GM12878 (cell line): Measurements from ENCODE around the gene PTH2R. TPM values are rescaled to one million over a fixed set of nuclear protein-coding genes. Genes with fewer than 3 reads are reported as not detected.

Source experiments
- ATAC-seq: fragments of 200-7000 bp; cut with Tn5 transposase; 3 replicates; pipeline ENCODE4 v1.9.1; 2020; ENCODE audit warnings: mild to moderate bottlenecking, moderate library complexity
- BruUV-seq: library from RNA; stranded (reverse); fragments of 400-500 nt; replicated peaks from 2 replicates; lab custom pipeline; 2021; lab: Mats Ljungman, UMichigan
- CTCF ChIA-PET: fragments of 300-600 bp; sonication (Branson Sonifier 250); formaldehyde crosslinking; extraction: SDS; loops from one replicate; lab custom pipeline; 2021; ENCODE audit warnings: inconsistent platforms; lab: Yijun Ruan, JAX
- POLR2A ChIA-PET: fragments of 350-600 bp; formaldehyde crosslinking; extraction: SDS; loops from one replicate; lab custom pipeline; 2021; ENCODE audit warnings: inconsistent platforms; lab: Charles Lee
- RAD21 ChIA-PET: fragments of 300-600 bp; sonication (Branson Sonifier 250); formaldehyde crosslinking; loops from one replicate; lab custom pipeline; 2023; ENCODE audit warnings: antibody characterized with exemption; ENCODE audit not compliant: unreplicated experiment; lab: Charles Lee
- SMC1A ChIA-PET: fragments of 300-600 bp; sonication (Branson Sonifier 250); formaldehyde crosslinking; loops from one replicate; lab custom pipeline; 2023; ENCODE audit not compliant: unreplicated experiment, uncharacterized antibody; lab: Charles Lee
- DNase-seq: peaks from one replicate; pipeline ENCODE4 v3.0.0-alpha.2; 2011; ENCODE audit warnings: low read depth, low spot score
- FAIRE-seq: peaks from 3 replicates; lab custom pipeline; 2011; peaks lifted over from hg19 to GRCh38; lab: Jason Lieb, UNC
- H2AFZ ChIP-seq: 2 replicates; pipeline ENCODE4 v1.6.0; 2011; ENCODE audit warnings: low read depth, low read length, control low read depth; ENCODE audit not compliant: control insufficient read depth
- H3K27ac ChIP-seq: 2 replicates; pipeline ENCODE4 v1.5.1; 2011; ENCODE audit warnings: control low read depth; ENCODE audit not compliant: control insufficient read depth, insufficient read depth
- H3K27me3 ChIP-seq, 2 experiments: replicated peaks in 1 of 2; 2 replicates each; pipeline versions ENCODE4 v1.6.0 to v1.6.1; 2011; ENCODE audit warnings: low read length in 1 of 2; ENCODE audit not compliant: control insufficient read depth in 2 of 2, insufficient read depth in 2 of 2
- H3K36me3 ChIP-seq, 2 experiments: 2 replicates each; pipeline ENCODE4 v1.5.1; 2011; ENCODE audit warnings: low read length in 1 of 2; ENCODE audit not compliant: control insufficient read depth in 2 of 2, insufficient read depth in 2 of 2
- H3K4me1 ChIP-seq: 2 replicates; pipeline ENCODE4 v1.6.1; 2011; ENCODE audit warnings: mild to moderate bottlenecking, low read length, moderate library complexity, mixed read lengths; ENCODE audit not compliant: control insufficient read depth, insufficient read depth
- H3K4me2 ChIP-seq: 2 replicates; pipeline ENCODE4 v1.6.0; 2011; ENCODE audit warnings: control low read depth; ENCODE audit not compliant: control insufficient read depth, insufficient read depth
- H3K4me3 ChIP-seq: fragments of 200-600 bp; sonication (generic); 2 replicates; pipeline ENCODE4 v1.5.1; 2016
- H3K79me2 ChIP-seq: 2 replicates; pipeline ENCODE4 v1.6.0; 2011; ENCODE audit warnings: low read length; ENCODE audit not compliant: control insufficient read depth, insufficient read depth
- H3K9ac ChIP-seq: 2 replicates; pipeline ENCODE4 v1.8.0; 2011; ENCODE audit warnings: low read length, control low read depth, mixed read lengths; ENCODE audit not compliant: control insufficient read depth, insufficient read depth
- H3K9me3 ChIP-seq: replicated peaks from 3 replicates; pipeline ENCODE4 v1.5.1; 2011; ENCODE audit warnings: mild to moderate bottlenecking, low read length; ENCODE audit not compliant: control insufficient read depth, insufficient read depth
- H4K20me1 ChIP-seq: 2 replicates; pipeline ENCODE4 v1.6.0; 2011; ENCODE audit not compliant: control insufficient read depth, insufficient read depth
- ATF2 ChIP-seq: IDR thresholded peaks from 2 replicates; pipeline ENCODE4 v1.6.1; 2012; ENCODE audit warnings: low read length, inconsistent platforms
- BHLHE40 ChIP-seq, 2 experiments: fragments of 450-650 bp in 1 of 2; IDR thresholded peaks; 2 replicates each; pipeline ENCODE4 v1.6.1; 2011 to 2017; ENCODE audit warnings: low read depth in 2 of 2, borderline replicate concordance in 1 of 2, improper control_type of control experiment in 1 of 2, low read length in 1 of 2, mild to moderate bottlenecking in 1 of 2
- CBFB ChIP-seq: IDR thresholded peaks from 2 replicates; pipeline ENCODE4 v1.6.1; 2016; ENCODE audit warnings: antibody characterized with exemption, low read depth
- CHD1 ChIP-seq: IDR thresholded peaks from 2 replicates; pipeline ENCODE4 v1.6.1; 2012; ENCODE audit warnings: low read depth, low read length, improper control_type of control experiment
- ETV6 ChIP-seq, 2 experiments: fragments of 450-650 bp in 1 of 2; IDR thresholded peaks in 1 of 2; conservative IDR thresholded peaks in 1 of 2; 2 replicates each; pipeline ENCODE4 v1.6.1; 2014; ENCODE audit warnings: antibody characterized with exemption in 1 of 2, borderline replicate concordance in 1 of 2, low read depth in 1 of 2, mild to moderate bottlenecking in 1 of 2, moderate library complexity in 1 of 2
- FOXK2 ChIP-seq: fragments of 450-650 bp; IDR thresholded peaks from 2 replicates; pipeline ENCODE4 v1.6.1; 2017; ENCODE audit warnings: mild to moderate bottlenecking, moderate library complexity
- FOXM1 ChIP-seq: IDR thresholded peaks from 2 replicates; pipeline ENCODE4 v1.6.1; 2012; ENCODE audit warnings: low read depth, mild to moderate bottlenecking, inconsistent platforms, low read length, moderate library complexity
- HCFC1 ChIP-seq: fragments of 150-350 bp; IDR thresholded peaks from 2 replicates; pipeline ENCODE4 v1.6.1; 2014; ENCODE audit warnings: low read length
- JUNB ChIP-seq: IDR thresholded peaks from 2 replicates; pipeline ENCODE4 v1.6.1; 2016; ENCODE audit warnings: antibody characterized with exemption, mild to moderate bottlenecking
- MTA3 ChIP-seq: IDR thresholded peaks from 2 replicates; pipeline ENCODE4 v1.6.1; 2012; ENCODE audit warnings: low read length, inconsistent platforms, borderline replicate concordance
- MXI1 ChIP-seq: fragments of 150-350 bp; IDR thresholded peaks from 2 replicates; pipeline ENCODE4 v1.6.1; 2011; ENCODE audit warnings: low read depth, mild to moderate bottlenecking, inconsistent platforms, low read length, improper control_type of control experiment
- NFYA ChIP-seq: IDR thresholded peaks from 2 replicates; pipeline ENCODE4 v1.6.1; 2011; ENCODE audit warnings: low read depth, mild to moderate bottlenecking, low read length, improper control_type of control experiment, borderline replicate concordance
- NRF1 ChIP-seq: conservative IDR thresholded peaks from 2 replicates; pipeline ENCODE4 v1.6.1; 2011; ENCODE audit warnings: mild to moderate bottlenecking, low read depth, low read length, improper control_type of control experiment
- PRDM15 ChIP-seq: fragments of 450-650 bp; formaldehyde crosslinking; IDR thresholded peaks from 2 replicates; pipeline ENCODE4 v1.4.0; 2020; ENCODE audit warnings: mild to moderate bottlenecking, moderate library complexity
- RB1 ChIP-seq: fragments of 450-650 bp; formaldehyde crosslinking; IDR thresholded peaks from 2 replicates; pipeline ENCODE4 v1.6.1; 2017; ENCODE audit warnings: mild to moderate bottlenecking, borderline replicate concordance
- SMARCA5 ChIP-seq: fragments of 450-650 bp; IDR thresholded peaks from 2 replicates; pipeline ENCODE4 v1.6.1; 2017; ENCODE audit warnings: mild to moderate bottlenecking
- SUPT20H ChIP-seq: IDR thresholded peaks from 2 replicates; pipeline ENCODE4 v1.6.1; 2011; ENCODE audit warnings: low read depth, mild to moderate bottlenecking, low read length, moderate library complexity, borderline replicate concordance; ENCODE audit not compliant: control insufficient read depth
- ZNF24 ChIP-seq: fragments of 450-650 bp; IDR thresholded peaks from 2 replicates; pipeline ENCODE4 v1.6.1; 2017; ENCODE audit warnings: antibody characterized with exemption, mild to moderate bottlenecking
- WGBS: methylation state at CpG from one replicate; pipeline ENCODE4 v1.1.6; 2016; ENCODE audit warnings: low lambda C conversion rate; ENCODE audit not compliant: insufficient replicate concordance, insufficient coverage; ENCODE audit errors: missing lambda C conversion rate; 5-methylcytosine and 5-hydroxymethylcytosine counted together
- in situ Hi-C: fragments of 300-500 bp; cut with MboI; formaldehyde crosslinking; loops from 9 replicates; pipeline ENCODE4 v1.14.3; 2018; ENCODE audit warnings: mixed read lengths
- intact Hi-C: fragments of 100-400 bp; cut with micrococcal nuclease; formaldehyde crosslinking; loops from one replicate; pipeline ENCODE4 v1.14.2; 2022; ENCODE audit not compliant: unreplicated experiment
- polyA plus RNA-seq, 11 experiments: library from polyadenylated mRNA; depleted of rRNA in 4 of 11; unstranded in 6 of 11; stranded (reverse) in 5 of 11; fragments of >200 nt; fragmentation: Nextera tagmentation in 4 of 11; fragmentation: Illumina TruSeq in 1 of 11; extraction: Ambion mirVana in 4 of 11; extraction: Trizol in 1 of 11; gene quantifications; 1 replicate in 1 of 11; 2 replicates in 10 of 11; pipeline versions ENCODE4 v1.2.1 to v1.2.3, GENCODE V29; 2011 to 2016; ENCODE audit warnings: inconsistent platforms in 2 of 11, missing spikeins in 2 of 11, low read depth in 1 of 11
- total RNA-seq, 4 experiments: library from RNA; depleted of rRNA in 3 of 4; stranded (reverse); fragments of >200 nt in 3 of 4; fragmentation: Illumina TruSeq in 1 of 4; extraction: Trizol in 1 of 4; gene quantifications; 2 replicates each; pipeline versions ENCODE4 v1.2.1 to v1.2.3, GENCODE V29; 2013 to 2021

PTH2R gene
- total and polyA plus RNA-seq, 10 of the 15 experiments (the other 5 are each of a cell fraction or from before 2014, with no cell fraction given), result 0.01 to 0.06 (median 0.03) TPM; not detected in 7

- H3K4me1 ChIP-seq, result no peaks in the 10 kb centered on the region
- no peak for FAIRE-seq
- in situ Hi-C loops (no loop called here), intact Hi-C loops (no loop called here)
- TF ChIP-seq RB1, result no peak
- no peak for TF ChIP-seq NRF1
- no peak for TF ChIP-seq JUNB
- TF ChIP-seq FOXM1, result no peak
- TF ChIP-seq PRDM15, result no peak
- no peak for TF ChIP-seq ETV6 (conservative IDR thresholded peaks at IDR 0.05 in 1 of 2, IDR thresholded peaks at IDR 0.05 in 1 of 2; ENCODE audit: borderline replicate concordance in 1 of 2, low read depth in 1 of 2)
- TF ChIP-seq HCFC1, result no peak
- no peak for TF ChIP-seq NFYA
- no peak for TF ChIP-seq MXI1
- TF ChIP-seq CHD1, result no peak
- TF ChIP-seq SMARCA5, result no peak
- no peak for TF ChIP-seq FOXK2
- no peak for TF ChIP-seq ZNF24
- no peak for TF ChIP-seq ATF2
- TF ChIP-seq MTA3, result no peak
- TF ChIP-seq SUPT20H, result no peak
- TF ChIP-seq BHLHE40 (IDR thresholded peaks at IDR 0.05; ENCODE audit: borderline replicate concordance in 1 of 2, low read depth in 2 of 2, low read length in 1 of 2), result no peak
- no peak for TF ChIP-seq CBFB
- POLR2A ChIA-PET, result no interaction called here
- CTCF ChIA-PET, result no interaction called here
- DNase-seq, result no peak
- SMC1A ChIA-PET, result no interaction called here
- H3K36me3 ChIP-seq, result no peaks in the 10 kb centered on the region
- no peaks in the 10 kb centered on the region for H3K79me2 ChIP-seq
- H2AFZ ChIP-seq, result no peak overlapping the region
- no peak overlapping the region for H3K27ac ChIP-seq
- WGBS, result 11% methylated on average over 3 of the region's 3 CpGs
- no TSS peak for BruUV-seq
- H3K4me3 ChIP-seq, result no peak overlapping the region
- no peak overlapping the region for H3K4me2 ChIP-seq
- no peak for ATAC-seq
- peaks cover 0 to 4% of the 10 kb centered on the region in 2 experiments; a peak in 1 of 4 replicates for H3K27me3 ChIP-seq
- H3K9ac ChIP-seq, result no peak overlapping the region
- RAD21 ChIA-PET, result no interaction called here
- H4K20me1 ChIP-seq, result no peaks in the 10 kb centered on the region
- no peaks in the 10 kb centered on the region for H3K9me3 ChIP-seq
Observed at GRCh38 chr2:208492069-208492468, 85.5 kb downstream of the PTH2R start.
